ENCODE measurements around the gene SCN5A.

DNA sequence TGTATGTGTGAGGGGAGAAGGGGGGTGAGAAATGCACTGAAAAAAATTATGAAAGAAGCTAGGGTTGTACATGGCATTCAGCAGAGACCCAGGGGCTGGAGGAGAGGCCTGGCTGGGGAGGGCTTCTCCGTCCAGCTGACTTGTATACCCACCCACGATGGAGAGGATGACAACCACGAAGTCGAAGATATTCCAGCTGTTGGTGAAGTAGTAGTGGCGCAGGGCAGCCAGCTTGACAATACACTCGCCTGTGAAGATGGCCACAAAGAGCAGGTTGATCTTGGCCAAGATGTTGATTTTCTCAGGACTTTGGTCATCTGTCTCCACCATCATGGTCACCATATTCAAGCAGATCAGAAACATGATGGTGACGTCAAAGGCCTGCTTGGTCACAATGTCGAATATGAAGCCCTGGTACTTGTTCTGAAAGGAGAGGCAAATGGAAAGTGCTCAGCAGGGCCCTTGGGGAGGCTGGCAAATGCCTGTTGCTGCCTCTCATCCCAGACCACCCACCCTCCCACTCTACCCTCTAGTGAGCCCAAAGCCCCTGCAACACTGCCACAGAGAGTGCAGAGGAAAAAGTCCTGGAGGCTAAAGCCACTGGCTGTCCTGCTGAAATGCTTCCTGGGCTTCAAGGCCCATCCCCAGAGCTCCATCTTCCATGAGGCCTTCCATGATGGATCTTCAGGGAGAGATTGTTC, 95.2 kb downstream of the SCN5A start:
- TF ChIP-seq, protein P1, sequence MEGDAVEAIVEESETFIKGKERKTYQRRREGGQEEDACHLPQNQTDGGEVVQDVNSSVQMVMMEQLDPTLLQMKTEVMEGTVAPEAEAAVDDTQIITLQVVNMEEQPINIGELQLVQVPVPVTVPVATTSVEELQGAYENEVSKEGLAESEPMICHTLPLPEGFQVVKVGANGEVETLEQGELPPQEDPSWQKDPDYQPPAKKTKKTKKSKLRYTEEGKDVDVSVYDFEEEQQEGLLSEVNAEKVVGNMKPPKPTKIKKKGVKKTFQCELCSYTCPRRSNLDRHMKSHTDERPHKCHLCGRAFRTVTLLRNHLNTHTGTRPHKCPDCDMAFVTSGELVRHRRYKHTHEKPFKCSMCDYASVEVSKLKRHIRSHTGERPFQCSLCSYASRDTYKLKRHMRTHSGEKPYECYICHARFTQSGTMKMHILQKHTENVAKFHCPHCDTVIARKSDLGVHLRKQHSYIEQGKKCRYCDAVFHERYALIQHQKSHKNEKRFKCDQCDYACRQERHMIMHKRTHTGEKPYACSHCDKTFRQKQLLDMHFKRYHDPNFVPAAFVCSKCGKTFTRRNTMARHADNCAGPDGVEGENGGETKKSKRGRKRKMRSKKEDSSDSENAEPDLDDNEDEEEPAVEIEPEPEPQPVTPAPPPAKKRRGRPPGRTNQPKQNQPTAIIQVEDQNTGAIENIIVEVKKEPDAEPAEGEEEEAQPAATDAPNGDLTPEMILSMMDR (IDR thresholded peaks at IDR 0.05), result no peak
- TF ChIP-seq EZH2phosphoT487 (IDR thresholded peaks at IDR 0.05), result no peak
- no peak for TF ChIP-seq EZH2 (IDR thresholded peaks at IDR 0.05)
